ENCODE measurements around the gene IFT80.

IFT80 gene

DNA sequence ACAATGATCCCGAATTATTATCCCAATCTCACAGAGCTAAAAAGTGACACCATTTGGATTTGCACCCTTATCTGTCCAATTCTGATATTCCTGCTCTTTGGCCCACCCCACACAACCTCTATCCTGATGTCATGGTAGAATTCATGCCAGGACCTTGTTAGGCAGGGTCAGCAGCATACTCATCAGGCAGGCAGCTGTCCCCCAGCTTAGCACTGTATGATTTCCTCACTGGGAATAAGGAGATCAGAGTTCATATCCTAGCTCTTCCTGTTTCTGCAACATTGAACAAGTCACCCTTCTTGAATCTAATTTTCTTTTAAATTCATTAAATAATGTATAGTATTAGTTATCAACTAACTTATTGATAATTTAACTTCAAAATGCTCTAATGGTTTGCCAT is 185.8 kb downstream of the IFT80 start:
- no peak for DNase-seq (ENCODE audit: low read depth in 1 of 2, low spot score in 1 of 2)

DNA sequence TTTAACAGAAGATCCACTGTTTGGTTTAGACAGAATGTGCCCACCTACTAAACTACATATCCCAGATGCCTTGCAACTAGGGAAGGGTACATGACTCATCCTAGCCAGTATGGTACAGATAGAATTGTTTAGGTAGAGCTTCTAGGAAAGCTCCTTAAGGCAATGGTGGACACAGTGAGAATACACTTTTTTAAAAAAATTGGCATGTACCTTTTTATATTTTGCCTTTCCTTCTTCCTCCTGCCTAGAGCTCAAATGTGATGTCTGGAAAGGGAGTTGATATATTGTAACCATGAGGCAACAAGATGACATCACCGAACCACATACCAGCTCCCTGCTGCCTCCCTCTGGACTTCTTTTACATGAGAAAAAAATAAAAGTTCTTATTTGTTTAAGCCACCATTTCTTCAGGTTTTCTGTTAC is 188.2 kb downstream of the IFT80 start:
- DNase-seq (ENCODE audit: low read depth in 1 of 2, low spot score in 1 of 2), result no peak

DNA sequence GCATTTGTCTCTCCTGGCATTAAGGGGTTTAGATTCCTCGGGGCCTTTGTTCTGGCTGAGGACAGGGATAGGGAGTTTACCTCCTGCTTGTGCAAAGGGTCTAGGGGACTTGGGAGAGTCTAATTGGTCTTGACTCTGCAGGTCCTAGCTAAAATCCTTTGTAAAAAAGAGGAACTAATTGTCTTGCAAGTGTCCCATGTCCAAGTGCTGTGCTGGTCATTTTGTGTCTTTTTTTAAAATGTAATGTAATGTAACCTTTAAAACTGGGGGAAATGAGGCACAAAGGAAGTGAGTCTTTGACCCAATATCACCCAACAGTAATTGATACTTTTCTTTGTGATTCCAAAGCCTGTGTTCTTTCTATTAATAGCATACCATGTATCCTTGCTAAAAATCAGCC is 188.7 kb downstream of the IFT80 start:
- DNase-seq (ENCODE audit: low read depth in 1 of 2, low spot score in 1 of 2), result no peak
